DMS153 treated with DMSO at 0.1 percent for 48 hours (cell line): ENCODE results near the gene RASGRP4.
A peak's percentile ranks its signal among the peaks of the same experiment; 100 is the strongest.

ENCODE experiments used
- DNase-seq: peaks from one replicate; lab custom pipeline; 2025; ENCODE audit not compliant: unreplicated experiment; lab: John Stamatoyannopoulos, UW

Gene RASGRP4

GRCh38 chr19:38391911-38392464, 34.0 kb downstream of the RASGRP4 start:
- no peak for DNase-seq

- DNase-seq = no peak
Measured at GRCh38 chr19:38389957-38390924, 35.8 kb downstream of the RASGRP4 start.

GRCh38 chr19:38389101-38389925, 36.7 kb downstream of the RASGRP4 start:
- DNase-seq = no peak

- DNase-seq = no peak
Measured at GRCh38 chr19:38388349-38389100, 37.5 kb downstream of the RASGRP4 start, which contains the start of gene SPRED3. Gene SPRED3 (plus strand): TSS chr19:38388697. CDS start chr19:38390303, 1,606 bp downstream.

- peak; percentile 82 for DNase-seq
Measured at GRCh38 chr19:38387550-38388348, 38.3 kb downstream of the RASGRP4 start, which contains the start of gene GGN. Gene GGN (minus strand): TSS chr19:38388034. CDS start chr19:38387261, 773 bp downstream.

- no peak for DNase-seq
Measured at GRCh38 chr19:38386971-38387549, 39.0 kb downstream of the RASGRP4 start.

GRCh38 chr19:38386300-38386970, 39.6 kb downstream of the RASGRP4 start:
- DNase-seq = no peak

GRCh38 chr19:38385804-38386257, 40.2 kb downstream of the RASGRP4 start:
- DNase-seq = no peak

GRCh38 chr19:38385057-38385803, 40.8 kb downstream of the RASGRP4 start:
- DNase-seq = no peak

GRCh38 chr19:38384209-38385027, 41.6 kb downstream of the RASGRP4 start:
- DNase-seq = no peak

- no peak for DNase-seq
Measured at GRCh38 chr19:38383743-38384142, 42.3 kb downstream of the RASGRP4 start.

- no peak for DNase-seq
Measured at GRCh38 chr19:38383184-38383583, 42.8 kb downstream of the RASGRP4 start.

GRCh38 chr19:38381138-38381537, 44.9 kb downstream of the RASGRP4 start:
- no peak for DNase-seq

GRCh38 chr19:38378866-38379265, 47.2 kb downstream of the RASGRP4 start:
- DNase-seq = no peak

GRCh38 chr19:38377052-38377451, 49.0 kb downstream of the RASGRP4 start:
- DNase-seq = no peak

GRCh38 chr19:38376576-38376975, 49.4 kb downstream of the RASGRP4 start:
- no peak for DNase-seq

- no peak for DNase-seq
Measured at GRCh38 chr19:38375748-38376147, 50.3 kb downstream of the RASGRP4 start.
